Cardiac muscle cell (in vitro differentiated cells and primary cell): ENCODE results near the gene JPH2. TPM values are rescaled to one million over a fixed set of nuclear protein-coding genes. Genes with fewer than 3 reads are reported as not detected.

Experiments used
- DNase-seq, 2 donors: peaks; one replicate each; pipeline versions ENCODE4 v3.0.0 to v3.0.0-alpha.2; 2010 to 2017; ENCODE audit warnings: low read depth in 1 of 2, low spot score in 1 of 2
- H3K27ac ChIP-seq: fragments of 200-600 bp; sonication (generic); 2 replicates; pipeline ENCODE4 v1.5.1; 2016
- H3K27me3 ChIP-seq: fragments of 200-600 bp; sonication (generic); 2 replicates; pipeline ENCODE4 v1.6.0; 2016; ENCODE audit warnings: control low read depth
- H3K36me3 ChIP-seq: fragments of 200-600 bp; sonication (generic); 2 replicates; pipeline ENCODE4 v1.5.1; 2016; ENCODE audit warnings: control low read depth
- H3K4me1 ChIP-seq: fragments of 200-600 bp; sonication (generic); 2 replicates; pipeline ENCODE4 v1.8.1; 2017; ENCODE audit warnings: low read depth, mild to moderate bottlenecking, mixed run types
- H3K4me3 ChIP-seq: fragments of 200-600 bp; sonication (generic); 2 replicates; pipeline ENCODE4 v1.5.1; 2016; ENCODE audit warnings: mild to moderate bottlenecking
- H3K9me3 ChIP-seq: fragments of 200-600 bp; sonication (generic); 2 replicates; pipeline ENCODE4 v1.5.1; 2017; ENCODE audit warnings: low read depth, mild to moderate bottlenecking, control low read depth
- CTCF ChIP-seq: IDR thresholded peaks from 2 replicates; pipeline ENCODE4 v1.5.1; 2012; ENCODE audit warnings: low read depth, mild to moderate bottlenecking, low read length
- polyA plus RNA-seq: library from polyadenylated mRNA; unstranded; fragments of >200 nt; fragmentation: Nextera tagmentation; extraction: Ambion mirVana; gene quantifications from 2 replicates; pipeline ENCODE4 v1.2.1, GENCODE V29; 2016
- total RNA-seq: library from RNA; depleted of rRNA; stranded (reverse); fragments of >200 nt; gene quantifications from 2 replicates; pipeline ENCODE4 v1.2.3, GENCODE V29; 2016

Gene JPH2
- total and polyA plus RNA-seq, 2 experiments from 2014 or later: 97.2 to 205 TPM

GRCh38 chr20:44098657-44099056 lies 88.3 kb downstream of the JPH2 start:
- Histone ChIP-seq H3K27ac (no peak overlapping the region), H3K36me3 (no peaks in the 10 kb centered on the region), H3K9me3 (no peaks in the 10 kb centered on the region), H3K4me3 (no peak overlapping the region), H3K4me1 (peaks cover 12% of the 10 kb centered on the region), H3K27me3 (no peaks in the 10 kb centered on the region)
- DNase-seq: no peak
- TF ChIP-seq CTCF: no peak

GRCh38 chr20:44098256-44098630 lies 88.7 kb downstream of the JPH2 start:
- H3K36me3 ChIP-seq: no peaks in the 10 kb centered on the region
- H3K27ac ChIP-seq: peak overlapping the region; percentile 11
- H3K27me3 ChIP-seq: no peaks in the 10 kb centered on the region
- no peak for TF ChIP-seq CTCF
- DNase-seq: no peak
- peaks cover 12% of the 10 kb centered on the region for H3K4me1 ChIP-seq
- no peak overlapping the region for H3K4me3 ChIP-seq
- no peaks in the 10 kb centered on the region for H3K9me3 ChIP-seq

GRCh38 chr20:44097521-44098255 lies 89.3 kb downstream of the JPH2 start:
- DNase-seq: peak in 1 of 2 donors; percentile 40
- Histone ChIP-seq H3K27me3 (no peaks in the 10 kb centered on the region), H3K9me3 (no peaks in the 10 kb centered on the region), H3K4me1 (peaks cover 12% of the 10 kb centered on the region), H3K4me3 (no peak overlapping the region), H3K27ac (peak overlapping the region; percentile 11), H3K36me3 (no peaks in the 10 kb centered on the region)
- TF ChIP-seq CTCF: no peak

- no peak for TF ChIP-seq CTCF
- Histone ChIP-seq H3K27ac (no peak overlapping the region), H3K27me3 (no peaks in the 10 kb centered on the region), H3K9me3 (no peaks in the 10 kb centered on the region), H3K4me1 (peaks cover 12% of the 10 kb centered on the region), H3K4me3 (no peak overlapping the region), H3K36me3 (no peaks in the 10 kb centered on the region)
- no peak for DNase-seq
Measured at GRCh38 chr20:44095831-44096230, 91.2 kb downstream of the JPH2 start.

- no peak for TF ChIP-seq CTCF
- H3K4me1 ChIP-seq: no peaks in the 10 kb centered on the region
Measured at GRCh38 chr20:44093249-44093582, 93.8 kb downstream of the JPH2 start.

More at GRCh38 chr20:44093249-44093582, 93.8 kb downstream of the JPH2 start:
- Histone ChIP-seq H3K4me3 (no peak overlapping the region), H3K9me3 (no peaks in the 10 kb centered on the region), H3K27me3 (no peaks in the 10 kb centered on the region), H3K36me3 (no peaks in the 10 kb centered on the region), H3K27ac (no peak overlapping the region)
- no peak for DNase-seq
